Measurements from ENCODE around the gene CAV2. TPM values are rescaled to one million over a fixed set of nuclear protein-coding genes. Genes with fewer than 3 reads are reported as not detected.
"Not testable (repeated sequence)": the region's sequence is repeated elsewhere in the genome, so short reads cannot be mapped to it uniquely, and the experiment has no call there.

The CAV2 gene
- 89.0 and 131 TPM in 2 replicates for total RNA-seq
- 206 TPM for polyA plus RNA-seq (2012)

- peak; percentile 84 for DNase-seq (ENCODE audit: low read depth)
These were observed at the start of gene CAV2 for GRCh38 chr7:116499168-116500077. Gene CAV2 (plus strand): TSS chr7:116499738. CDS start chr7:116499782, 44 bp downstream.

- no peak for DNase-seq (ENCODE audit: low read depth)
These were observed 49.6 kb upstream of the CAV2 start for GRCh38 chr7:116449950-116450349.

DNA sequence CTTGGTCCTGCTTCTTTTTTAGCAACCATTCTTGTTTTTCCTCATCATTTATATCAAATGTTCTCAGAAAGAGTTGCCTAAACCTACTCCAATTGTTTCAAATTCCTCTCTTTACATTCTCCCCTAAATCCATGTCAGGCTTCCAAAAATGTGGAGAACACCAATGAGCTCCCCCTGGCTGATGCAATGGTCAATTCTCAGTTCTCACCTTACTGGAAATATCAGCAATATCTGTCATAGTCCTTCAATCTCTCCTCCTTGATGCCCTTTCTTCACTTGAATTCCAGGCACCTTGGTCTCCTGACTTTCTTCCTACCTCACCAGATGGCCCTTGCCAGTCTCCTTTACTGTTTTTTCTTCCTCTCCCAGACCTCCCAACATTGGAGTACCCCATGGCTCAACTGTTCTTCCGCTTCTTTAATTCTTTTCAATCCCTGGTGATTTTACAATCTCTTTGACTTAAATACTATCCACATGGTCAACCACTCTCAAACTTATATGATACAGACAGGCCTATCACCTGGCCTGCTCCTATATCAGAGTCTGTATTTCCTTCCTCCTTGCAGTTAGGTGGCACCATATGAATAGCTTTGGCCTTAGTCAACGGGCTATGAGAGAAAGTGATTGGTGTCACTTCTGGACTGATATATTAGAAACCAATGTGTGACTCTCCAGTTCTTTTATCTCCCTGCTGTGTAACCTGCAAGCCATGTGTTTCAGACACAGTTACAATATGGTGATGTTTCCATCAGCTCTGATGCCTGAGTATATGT lies 47.4 kb upstream of the CAV2 start:
- DNase-seq (ENCODE audit: low read depth) = no peak

DNA sequence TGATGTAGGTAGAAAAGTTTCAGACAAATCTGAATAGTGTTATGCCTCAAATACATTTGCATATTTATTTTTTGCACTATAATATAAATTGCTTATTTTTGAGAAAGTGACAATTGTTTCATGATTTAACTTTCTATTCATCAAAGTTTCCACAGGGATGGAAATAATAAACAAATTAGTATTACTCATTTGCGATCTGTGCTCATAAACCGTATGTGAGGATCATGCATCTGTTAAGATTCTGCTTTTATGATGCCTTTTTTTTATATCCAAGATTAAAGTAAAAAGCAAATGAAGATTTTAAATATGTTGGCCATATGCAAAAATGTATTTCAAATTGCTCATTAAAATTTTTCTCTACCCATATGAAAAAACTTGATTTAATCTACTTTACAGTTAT lies 45.2 kb upstream of the CAV2 start:
- DNase-seq (ENCODE audit: low read depth) = no peak

DNA sequence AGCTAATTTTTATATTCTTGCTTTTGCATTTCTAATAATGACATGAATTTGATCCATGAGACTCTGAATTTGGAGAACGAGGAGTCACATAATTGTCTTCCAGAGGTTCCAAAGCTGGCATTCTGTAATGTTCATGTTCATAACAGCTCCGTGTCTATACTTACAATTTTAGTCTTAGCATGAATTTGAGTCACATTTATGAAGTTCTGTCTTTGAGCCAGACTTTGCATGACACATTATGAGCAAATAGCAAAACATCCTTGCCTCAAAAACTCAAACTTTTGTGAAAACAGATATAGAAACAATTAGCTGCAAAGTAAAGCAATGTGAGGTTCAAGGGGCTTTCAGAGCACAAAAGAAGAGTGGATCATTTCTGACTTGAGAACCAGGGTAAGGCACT lies 44.5 kb upstream of the CAV2 start:
- DNase-seq (ENCODE audit: low read depth) = no peak

DNA sequence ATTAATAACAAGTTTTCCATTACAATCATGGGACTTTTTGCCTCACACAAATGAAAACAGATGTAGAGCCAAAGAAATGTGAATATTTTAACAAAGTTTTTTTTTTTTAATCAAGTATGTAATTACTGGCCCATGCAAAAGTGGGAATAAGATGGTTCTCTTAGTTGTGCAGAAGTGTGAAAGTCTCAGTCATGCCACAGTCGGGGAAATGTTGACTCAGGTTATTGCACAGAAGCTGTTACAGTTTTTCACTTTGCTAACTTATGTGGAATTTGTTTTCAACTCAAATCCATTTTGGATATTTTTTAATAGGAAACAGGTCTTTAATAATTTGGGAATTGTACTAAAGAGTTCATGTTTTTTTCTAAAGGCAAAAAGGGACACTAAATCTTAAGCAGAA lies 44.0 kb upstream of the CAV2 start:
- no peak for DNase-seq (ENCODE audit: low read depth)

DNA sequence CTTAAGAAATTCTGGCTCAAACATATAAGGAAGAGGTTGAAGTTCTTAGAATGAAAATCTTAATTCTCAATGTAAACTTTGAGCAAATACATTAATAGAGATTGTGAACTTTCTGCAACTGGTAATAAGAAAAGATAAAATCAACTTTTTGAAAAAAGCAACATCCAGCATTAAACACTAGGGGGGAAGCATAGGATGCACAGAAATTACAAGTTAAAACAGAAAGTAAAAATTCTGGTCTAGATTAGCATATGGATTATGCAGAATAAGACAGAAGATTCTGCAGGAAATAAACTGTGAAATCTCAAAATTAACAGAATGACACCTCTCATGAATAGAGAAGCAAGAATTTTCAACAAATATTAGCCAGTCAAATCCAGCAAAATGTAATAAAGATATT lies 38.0 kb upstream of the CAV2 start:
- DNase-seq (ENCODE audit: low read depth) = no peak

DNA sequence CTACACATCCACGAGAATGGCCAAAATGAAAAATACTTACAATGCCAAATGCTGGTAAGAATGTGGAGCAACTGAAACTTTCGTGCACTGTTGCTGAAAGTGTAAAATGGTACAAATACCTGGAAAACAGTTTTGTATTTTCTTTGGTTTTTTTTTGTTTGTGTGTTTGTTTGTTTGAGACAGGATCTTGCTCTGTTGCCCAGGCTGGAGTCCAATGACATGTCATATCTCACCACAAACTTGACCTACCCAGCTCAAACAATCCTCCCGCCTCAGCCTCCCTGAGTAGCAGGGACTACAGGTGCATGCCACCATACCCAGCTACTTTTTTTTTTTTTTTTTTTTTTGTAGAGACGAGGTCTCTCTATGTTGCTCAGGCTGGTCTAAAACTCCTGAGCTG lies 35.6 kb upstream of the CAV2 start:
- DNase-seq (ENCODE audit: low read depth) = no peak

DNA sequence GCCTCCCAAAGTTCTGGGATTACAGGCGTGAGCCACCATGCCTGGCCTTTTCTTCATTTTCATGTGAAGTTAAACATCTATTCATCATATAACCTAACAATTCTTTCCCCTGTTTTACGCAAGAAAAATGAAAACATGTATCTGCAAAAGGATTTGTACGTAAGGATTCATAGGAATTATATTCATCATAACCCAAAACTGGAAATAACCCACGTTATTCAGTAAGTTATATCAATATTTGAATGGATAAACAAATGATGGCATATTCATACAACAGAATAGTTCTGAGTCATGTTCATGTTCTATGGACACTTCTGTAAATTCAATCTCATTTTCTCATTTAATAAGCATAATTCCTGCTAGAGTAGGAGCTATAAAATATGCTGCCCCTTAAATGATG lies 35.2 kb upstream of the CAV2 start:
- DNase-seq (ENCODE audit: low read depth) = no peak

DNA sequence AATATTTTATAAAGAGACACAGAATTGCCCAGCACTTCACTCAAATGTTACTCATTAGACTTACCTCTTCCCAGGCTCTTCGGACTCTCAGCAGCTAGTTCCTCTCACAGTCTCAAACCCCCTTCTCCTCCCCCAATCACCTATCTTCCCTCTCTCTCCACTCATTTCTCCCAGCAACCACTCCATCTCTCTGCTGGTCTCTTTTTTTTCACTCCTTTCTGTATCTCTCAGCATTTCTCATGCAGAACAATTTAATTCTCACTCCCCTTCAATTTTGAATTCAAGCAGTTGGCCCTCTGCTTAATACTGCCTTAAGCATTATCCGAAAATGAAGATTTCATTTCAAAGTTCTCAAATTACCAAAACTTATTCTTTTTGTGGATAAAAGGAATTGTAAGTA lies 34.4 kb upstream of the CAV2 start:
- DNase-seq (ENCODE audit: low read depth) = no peak

DNA sequence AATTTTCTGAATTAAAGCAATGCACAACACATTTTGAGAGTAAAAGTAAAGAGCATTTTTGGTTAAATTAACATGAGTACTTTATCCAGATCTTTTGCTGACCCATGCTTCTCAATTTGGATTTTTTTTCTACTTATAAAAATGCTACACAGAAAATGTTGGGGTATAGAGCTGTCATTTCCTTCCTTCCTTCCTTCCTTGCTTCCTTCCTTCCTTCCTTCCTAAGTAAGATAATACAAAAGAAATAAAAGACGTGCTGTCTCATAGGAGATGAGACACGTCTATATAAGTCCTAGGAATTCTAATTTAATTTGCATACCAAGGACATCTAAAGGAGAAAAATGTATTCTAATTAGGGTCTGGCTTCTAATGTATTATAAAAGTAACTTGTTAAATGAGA lies 31.0 kb upstream of the CAV2 start:
- DNase-seq (ENCODE audit: low read depth) = no peak

DNA sequence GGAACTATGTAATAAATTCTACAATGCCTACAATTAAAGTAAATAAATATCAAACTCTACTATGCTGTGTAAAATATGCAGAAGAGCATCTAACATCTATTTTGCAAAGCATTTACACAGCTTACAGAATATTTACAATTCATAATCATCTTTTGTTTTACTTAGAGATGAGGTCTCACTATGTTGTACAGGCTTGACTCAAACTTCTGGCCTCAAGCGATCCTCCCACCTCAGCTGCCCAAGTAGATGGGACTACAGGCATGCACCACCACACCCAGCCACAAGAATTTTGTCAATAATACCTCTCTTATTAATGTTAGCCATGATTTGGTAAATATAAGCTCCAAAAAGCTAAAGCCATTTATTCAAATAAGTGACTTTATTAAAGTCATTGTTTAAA lies 21.9 kb upstream of the CAV2 start:
- no peak for DNase-seq (ENCODE audit: low read depth)

DNA sequence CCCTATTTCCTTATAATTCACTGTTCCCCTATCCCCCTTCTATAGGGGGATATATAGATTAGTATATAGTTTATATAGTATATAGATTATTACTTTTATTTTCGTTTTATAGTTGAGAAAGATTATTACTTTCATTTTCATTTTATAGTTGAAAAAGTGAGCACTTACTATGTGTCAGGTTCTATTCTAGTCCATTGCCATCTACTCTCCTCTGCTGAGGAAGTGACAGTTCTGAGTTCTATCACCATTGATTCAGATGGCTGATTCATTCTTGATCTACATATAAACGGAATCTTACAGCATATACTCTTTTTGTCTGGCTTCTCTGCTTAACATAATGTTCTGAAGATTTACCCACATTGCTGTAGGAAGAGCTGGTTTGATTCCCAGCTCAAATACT lies 20.7 kb upstream of the CAV2 start:
- no peak for DNase-seq (ENCODE audit: low read depth)

GRCh38 chr7:116483271-116483942 lies 16.1 kb upstream of the CAV2 start:
- DNase-seq (ENCODE audit: low read depth) = no peak

DNA sequence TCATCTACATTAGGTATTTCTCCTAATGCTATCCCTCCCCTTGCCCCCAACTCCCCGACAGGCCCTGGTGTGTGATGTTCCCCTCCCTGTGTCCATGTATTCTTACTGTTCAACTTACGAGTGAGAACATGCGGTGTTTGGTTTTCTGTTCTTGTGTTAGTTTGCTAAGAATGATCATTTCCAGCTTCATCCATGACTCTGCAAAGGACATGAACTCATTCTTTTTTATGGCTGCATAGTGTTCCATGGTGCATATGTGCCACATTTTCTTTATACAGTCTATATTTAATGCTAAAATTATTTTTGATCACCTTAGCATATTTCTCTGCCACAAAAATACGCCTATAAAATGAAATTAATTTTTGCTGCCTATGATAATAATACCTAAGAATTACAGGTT lies 15.1 kb upstream of the CAV2 start:
- not testable (repeated sequence) for DNase-seq (ENCODE audit: low read depth)

GRCh38 chr7:116487907-116488521 lies 11.5 kb upstream of the CAV2 start:
- no peak for DNase-seq (ENCODE audit: low read depth)

DNA sequence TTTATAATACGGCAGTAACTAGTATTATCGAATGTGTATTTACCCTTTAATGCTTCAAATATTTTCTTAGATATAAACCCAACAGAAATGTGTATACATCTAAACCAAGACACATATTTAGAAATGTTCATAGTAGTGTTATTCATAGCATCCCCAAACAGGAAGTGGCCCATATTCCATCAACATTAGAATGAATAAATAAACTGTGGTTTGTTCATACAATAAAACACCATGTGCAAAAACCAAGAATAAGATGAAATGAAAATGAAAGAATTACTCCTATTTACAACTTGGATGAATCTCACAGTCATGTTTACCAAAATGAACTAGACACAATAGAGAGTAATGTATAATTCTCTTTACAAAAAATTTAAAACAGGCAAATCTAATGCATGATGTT lies 9.2 kb upstream of the CAV2 start:
- DNase-seq (ENCODE audit: low read depth) = no peak

GRCh38 chr7:116491887-116492653 lies 7.5 kb upstream of the CAV2 start:
- DNase-seq (ENCODE audit: low read depth) = no peak

GRCh38 chr7:116492654-116493109 lies 6.9 kb upstream of the CAV2 start:
- no peak for DNase-seq (ENCODE audit: low read depth)

- no peak for DNase-seq (ENCODE audit: low read depth)
These were observed 6.1 kb upstream of the CAV2 start for GRCh38 chr7:116493449-116493848.

DNA sequence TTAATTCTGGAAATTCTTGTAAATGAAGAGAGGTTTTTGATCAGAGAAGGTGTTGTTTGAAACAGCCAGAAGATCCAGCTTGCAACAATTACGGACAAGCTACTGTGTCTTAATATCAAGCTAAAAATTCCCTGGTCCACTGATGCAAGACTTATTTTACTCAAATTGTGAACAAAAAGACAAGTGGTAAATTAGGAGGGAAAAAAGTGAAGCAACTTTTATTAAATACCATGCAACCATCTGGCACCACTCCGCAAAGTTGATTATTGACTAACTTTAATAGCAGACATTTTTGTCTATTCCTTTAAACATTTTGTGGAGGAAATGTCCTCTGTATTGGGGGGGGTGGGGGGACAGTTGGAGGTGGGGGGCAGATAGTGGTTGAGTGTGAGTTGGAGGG lies 5.1 kb upstream of the CAV2 start:
- DNase-seq (ENCODE audit: low read depth) = no peak

Data from myocyte (in vitro differentiated cells).